GM21367 (cell line): ENCODE measurements around the gene KISS1R.

Experiments
- ATAC-seq: cut with Tn5 transposase; IDR thresholded peaks from one replicate; pipeline ENCODE4 v1.9.1; 2021; ENCODE audit not compliant: unreplicated experiment

The KISS1R gene

GRCh38 chr19:919199-920050 lies 2.3 kb downstream of the KISS1R start:
- ATAC-seq = no peak

- no peak for ATAC-seq
These were observed 3.1 kb downstream of the KISS1R start for GRCh38 chr19:920051-920864.

GRCh38 chr19:924553-925086 lies 7.5 kb downstream of the KISS1R start:
- ATAC-seq = no peak

- ATAC-seq = no peak
These were observed 8.0 kb downstream of the KISS1R start for GRCh38 chr19:925087-925525.

GRCh38 chr19:925526-926322 lies 8.6 kb downstream of the KISS1R start, which contains the start of gene ARID3A:
TSS of gene ARID3A (plus strand) at chr19:926035. CDS start at chr19:929529, 3,494 bp downstream.
- ATAC-seq = no peak

- no peak for ATAC-seq
These were observed 9.1 kb downstream of the KISS1R start for GRCh38 chr19:926323-926588.

- no peak for ATAC-seq
These were observed 9.6 kb downstream of the KISS1R start for GRCh38 chr19:926589-927350.

GRCh38 chr19:927351-927779 lies 10.2 kb downstream of the KISS1R start:
- ATAC-seq = no peak

GRCh38 chr19:927780-928401 lies 10.8 kb downstream of the KISS1R start:
- no peak for ATAC-seq

- ATAC-seq = no peak
These were observed 11.5 kb downstream of the KISS1R start for GRCh38 chr19:928471-929202.

GRCh38 chr19:929203-929890 lies 12.2 kb downstream of the KISS1R start:
- no peak for ATAC-seq

GRCh38 chr19:929891-930258 lies 12.7 kb downstream of the KISS1R start:
- ATAC-seq = no peak

- no peak for ATAC-seq
These were observed 14.9 kb downstream of the KISS1R start for GRCh38 chr19:931860-932647.

- no peak for ATAC-seq
These were observed 15.8 kb downstream of the KISS1R start for GRCh38 chr19:932648-933552.

- no peak for ATAC-seq
These were observed 16.4 kb downstream of the KISS1R start for GRCh38 chr19:933553-933882.

GRCh38 chr19:934197-934840 lies 17.2 kb downstream of the KISS1R start:
- ATAC-seq = no peak
